GM19438 (cell line): ENCODE results near the gene SLC44A5.
"Not testable (repeated sequence)": the region's sequence is repeated elsewhere in the genome, so short reads cannot be mapped to it uniquely, and the experiment has no call there.

Experiments used
- ATAC-seq: cut with Tn5 transposase; IDR thresholded peaks from one replicate; pipeline ENCODE4 v1.9.1; 2021; ENCODE audit warnings: low read depth; ENCODE audit not compliant: unreplicated experiment

Gene SLC44A5

GRCh38 chr1:75394386-75395139 lies 216.4 kb downstream of the SLC44A5 start:
- ATAC-seq: peak; percentile 69

GRCh38 chr1:75392278-75392677 lies 218.6 kb downstream of the SLC44A5 start:
- ATAC-seq: peak; percentile 94

GRCh38 chr1:75375476-75376447 lies 235.2 kb downstream of the SLC44A5 start:
- ATAC-seq: not testable (repeated sequence)

- no peak for ATAC-seq
These were observed 237.3 kb downstream of the SLC44A5 start for GRCh38 chr1:75373542-75374159.

- ATAC-seq: no peak
These were observed 244.3 kb downstream of the SLC44A5 start for GRCh38 chr1:75366595-75366994.

- no peak for ATAC-seq
These were observed 249.7 kb downstream of the SLC44A5 start for GRCh38 chr1:75361260-75361659.

- ATAC-seq: not testable (repeated sequence)
These were observed 256.6 kb downstream of the SLC44A5 start for GRCh38 chr1:75354267-75354666.

- ATAC-seq: no peak
These were observed 257.9 kb downstream of the SLC44A5 start for GRCh38 chr1:75353051-75353450.

GRCh38 chr1:75345538-75346292 lies 265.2 kb downstream of the SLC44A5 start:
- no peak for ATAC-seq

- ATAC-seq: no peak
These were observed 268.1 kb downstream of the SLC44A5 start for GRCh38 chr1:75342786-75343185.

- peak; percentile 44 for ATAC-seq
These were observed 269.4 kb downstream of the SLC44A5 start for GRCh38 chr1:75341537-75341936.

- peak; percentile 92 for ATAC-seq
These were observed 272.1 kb downstream of the SLC44A5 start for GRCh38 chr1:75338616-75339483.

GRCh38 chr1:75334876-75335389 lies 276.0 kb downstream of the SLC44A5 start:
- ATAC-seq: no peak

- no peak for ATAC-seq
These were observed 280.3 kb downstream of the SLC44A5 start for GRCh38 chr1:75330624-75331023.

- no peak for ATAC-seq
These were observed 282.2 kb downstream of the SLC44A5 start for GRCh38 chr1:75328691-75329090.

GRCh38 chr1:75327395-75327794 lies 283.5 kb downstream of the SLC44A5 start:
- no peak for ATAC-seq

GRCh38 chr1:75317976-75318375 lies 292.9 kb downstream of the SLC44A5 start:
- no peak for ATAC-seq

- no peak for ATAC-seq
These were observed 294.7 kb downstream of the SLC44A5 start for GRCh38 chr1:75316230-75316629.

- ATAC-seq: no peak
These were observed 298.3 kb downstream of the SLC44A5 start for GRCh38 chr1:75312620-75313019.
